ENCODE measurements around the gene MAU2. TPM values are rescaled to one million over a fixed set of nuclear protein-coding genes. Genes with fewer than 3 reads are reported as not detected.

Gene MAU2
- total and polyA plus RNA-seq, 2 of the 13 experiments (the other 11 are each of a cell fraction or from before 2014, with no cell fraction given) = 16.8 to 33.8 TPM

GRCh38 chr19:19343762-19344161 lies 23.1 kb downstream of the MAU2 start:
- Histone ChIP-seq H3K4me1 (ENCODE audit: insufficient read depth, low read length) (no peaks in the 10 kb centered on the region), H3K4me2 (ENCODE audit: low read depth, low read length) (no peak overlapping the region), H2AFZ (ENCODE audit: low read length) (no peak overlapping the region), H4K20me1 (ENCODE audit: insufficient read depth, low read length) (no peaks in the 10 kb centered on the region), H3K4me3 (replicated peaks in 1 of 3; ENCODE audit: insufficient read depth in 1 of 3, low read depth in 2 of 3, low read length in 3 of 3) (no peak overlapping the region), H3K9me3 (ENCODE audit: low read length) (no peaks in the 10 kb centered on the region), H3K9ac (ENCODE audit: insufficient read depth, low read depth, low read length) (no peak overlapping the region), H3K36me3 (replicated peaks in 1 of 2; ENCODE audit: control insufficient read depth in 1 of 2, insufficient read depth in 2 of 2, low read length in 2 of 2) (peaks cover 29 to 66% of the 10 kb centered on the region in 2 experiments), H3K79me2 (ENCODE audit: insufficient read depth, low read length) (no peaks in the 10 kb centered on the region), H3K27me3 (ENCODE audit: control insufficient read depth in 1 of 2, insufficient read depth in 2 of 2, low read length in 2 of 2) (no peaks in the 10 kb centered on the region), H3K27ac (ENCODE audit: extremely low read length, insufficient read depth, low read length) (no peak overlapping the region)
- in situ Hi-C loops (cut with HindIII; ENCODE audit: extremely low pct_ligation_motif_present, low pct_unique_long_range_greater_than_20kb) = no loop called here
- WGBS (ENCODE audit: low lambda C conversion rate) = 91% methylated on average over 11 of the region's 14 CpGs
- POLR2A ChIA-PET = no interaction called here
- CTCF ChIA-PET (ENCODE audit: low intra/inter-chr PET ratio, low total read pairs) = interaction anchor here (0.9 kb wide), 1 partner anchor 146 kb away, joined by 3 read pairs; no protein-coding TSS in a partner anchor
- DNase-seq (ENCODE audit: low spot score) (no peak), ATAC-seq (no peak), FAIRE-seq (no peak)
- intact Hi-C loops (cut with micrococcal nuclease; ENCODE audit: unreplicated experiment) = no loop called here
- BruUV-seq (replicated peaks) = no TSS peak
- no peak for TF ChIP-seq ZSCAN20 (CRISPR knock-in tag; IDR thresholded peaks at IDR 0.05; ENCODE audit: borderline replicate concordance)
- TF ChIP-seq ELF1 (CRISPR knock-in tag; IDR thresholded peaks at IDR 0.05) = no peak
- TF ChIP-seq ZNF12 (CRISPR knock-in tag; IDR thresholded peaks at IDR 0.05) = no peak
- TF ChIP-seq TAF15 (IDR thresholded peaks at IDR 0.05; ENCODE audit: low read depth, low read length, poor library complexity, severe bottlenecking) = no peak
- TF ChIP-seq CEBPB (IDR thresholded peaks at IDR 0.05; ENCODE audit: borderline replicate concordance, low read depth, low read length) = no peak
- TF ChIP-seq, protein P1, sequence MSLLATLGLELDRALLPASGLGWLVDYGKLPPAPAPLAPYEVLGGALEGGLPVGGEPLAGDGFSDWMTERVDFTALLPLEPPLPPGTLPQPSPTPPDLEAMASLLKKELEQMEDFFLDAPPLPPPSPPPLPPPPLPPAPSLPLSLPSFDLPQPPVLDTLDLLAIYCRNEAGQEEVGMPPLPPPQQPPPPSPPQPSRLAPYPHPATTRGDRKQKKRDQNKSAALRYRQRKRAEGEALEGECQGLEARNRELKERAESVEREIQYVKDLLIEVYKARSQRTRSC (CRISPR knock-in tag; IDR thresholded peaks at IDR 0.05; ENCODE audit: low read depth) = no peak
- TF ChIP-seq DDIT3 (CRISPR knock-in tag; IDR thresholded peaks at IDR 0.05) = no peak
- no peak for TF ChIP-seq FOSL1 (CRISPR knock-in tag; IDR thresholded peaks at IDR 0.05; ENCODE audit: borderline replicate concordance)
- TF ChIP-seq, protein P2, sequence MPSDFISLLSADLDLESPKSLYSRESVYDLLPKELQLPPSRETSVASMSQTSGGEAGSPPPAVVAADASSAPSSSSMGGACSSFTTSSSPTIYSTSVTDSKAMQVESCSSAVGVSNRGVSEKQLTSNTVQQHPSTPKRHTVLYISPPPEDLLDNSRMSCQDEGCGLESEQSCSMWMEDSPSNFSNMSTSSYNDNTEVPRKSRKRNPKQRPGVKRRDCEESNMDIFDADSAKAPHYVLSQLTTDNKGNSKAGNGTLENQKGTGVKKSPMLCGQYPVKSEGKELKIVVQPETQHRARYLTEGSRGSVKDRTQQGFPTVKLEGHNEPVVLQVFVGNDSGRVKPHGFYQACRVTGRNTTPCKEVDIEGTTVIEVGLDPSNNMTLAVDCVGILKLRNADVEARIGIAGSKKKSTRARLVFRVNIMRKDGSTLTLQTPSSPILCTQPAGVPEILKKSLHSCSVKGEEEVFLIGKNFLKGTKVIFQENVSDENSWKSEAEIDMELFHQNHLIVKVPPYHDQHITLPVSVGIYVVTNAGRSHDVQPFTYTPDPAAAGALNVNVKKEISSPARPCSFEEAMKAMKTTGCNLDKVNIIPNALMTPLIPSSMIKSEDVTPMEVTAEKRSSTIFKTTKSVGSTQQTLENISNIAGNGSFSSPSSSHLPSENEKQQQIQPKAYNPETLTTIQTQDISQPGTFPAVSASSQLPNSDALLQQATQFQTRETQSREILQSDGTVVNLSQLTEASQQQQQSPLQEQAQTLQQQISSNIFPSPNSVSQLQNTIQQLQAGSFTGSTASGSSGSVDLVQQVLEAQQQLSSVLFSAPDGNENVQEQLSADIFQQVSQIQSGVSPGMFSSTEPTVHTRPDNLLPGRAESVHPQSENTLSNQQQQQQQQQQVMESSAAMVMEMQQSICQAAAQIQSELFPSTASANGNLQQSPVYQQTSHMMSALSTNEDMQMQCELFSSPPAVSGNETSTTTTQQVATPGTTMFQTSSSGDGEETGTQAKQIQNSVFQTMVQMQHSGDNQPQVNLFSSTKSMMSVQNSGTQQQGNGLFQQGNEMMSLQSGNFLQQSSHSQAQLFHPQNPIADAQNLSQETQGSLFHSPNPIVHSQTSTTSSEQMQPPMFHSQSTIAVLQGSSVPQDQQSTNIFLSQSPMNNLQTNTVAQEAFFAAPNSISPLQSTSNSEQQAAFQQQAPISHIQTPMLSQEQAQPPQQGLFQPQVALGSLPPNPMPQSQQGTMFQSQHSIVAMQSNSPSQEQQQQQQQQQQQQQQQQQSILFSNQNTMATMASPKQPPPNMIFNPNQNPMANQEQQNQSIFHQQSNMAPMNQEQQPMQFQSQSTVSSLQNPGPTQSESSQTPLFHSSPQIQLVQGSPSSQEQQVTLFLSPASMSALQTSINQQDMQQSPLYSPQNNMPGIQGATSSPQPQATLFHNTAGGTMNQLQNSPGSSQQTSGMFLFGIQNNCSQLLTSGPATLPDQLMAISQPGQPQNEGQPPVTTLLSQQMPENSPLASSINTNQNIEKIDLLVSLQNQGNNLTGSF (CRISPR knock-in tag; IDR thresholded peaks at IDR 0.05) = no peak

Measured in HepG2 (cell line).